Measurements from ENCODE around the gene ZNF124.

- TF ChIP-seq CTCF (IDR thresholded peaks at IDR 0.05; ENCODE audit: low read depth, low read length) (no peak), EZH2phosphoT487 (IDR thresholded peaks at IDR 0.05; ENCODE audit: low read depth) (no peak)
These were observed 8.8 kb upstream of the ZNF124 start for GRCh38 chr1:247180581-247180980.
